Tibial nerve (tissue), 4 donors: ENCODE results near the gene SIPA1.

ENCODE experiments used
- EP300 ChIP-seq, 2 donors: sonication (generic); formaldehyde crosslinking; IDR thresholded peaks; one replicate each; pipeline ENCODE4 v1.6.1; 2017; ENCODE audit warnings: antibody characterized with exemption in 2 of 2, mild to moderate bottlenecking in 1 of 2
- POLR2A ChIP-seq, 2 donors: fragments of 450-650 bp; IDR thresholded peaks; one replicate each; pipeline ENCODE4 v1.6.1; 2017; ENCODE audit warnings: antibody characterized with exemption in 2 of 2, mild to moderate bottlenecking in 2 of 2, moderate library complexity in 2 of 2
- TF ChIP-seq, protein P1 (sequence below), 5 experiments: fragments of 200-600 bp in 3 of 5; fragments of 450-650 bp in 2 of 5; sonication (generic) in 3 of 5; IDR thresholded peaks; one replicate each; pipeline ENCODE4 v1.5.1; 2016 to 2019; ENCODE audit warnings: antibody characterized with exemption in 5 of 5, mild to moderate bottlenecking in 3 of 5, moderate library complexity in 2 of 5

DNA sequence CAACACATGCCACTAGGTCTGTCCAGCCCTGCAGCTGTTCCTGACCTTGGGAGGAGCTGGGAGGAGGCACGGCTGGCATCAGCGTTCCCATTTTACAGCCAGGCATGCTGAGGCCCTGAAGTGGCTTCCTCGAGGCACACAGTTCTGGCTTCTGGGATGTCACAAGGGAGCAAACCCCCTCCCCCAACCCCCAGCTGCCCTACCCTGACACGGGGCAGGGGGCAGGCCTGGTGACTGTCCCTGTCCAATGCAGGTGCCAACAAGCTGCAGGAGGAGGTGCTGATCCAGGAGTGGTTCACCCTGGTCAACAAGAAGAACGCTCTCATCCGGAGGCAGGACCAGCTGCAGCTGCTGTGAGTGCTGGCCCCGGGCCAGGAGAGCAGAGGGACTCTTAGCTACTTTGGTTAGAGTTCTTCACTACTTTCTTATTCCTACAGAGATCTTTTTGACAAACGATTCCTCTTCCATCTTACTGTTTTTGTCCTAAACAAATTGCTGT, 47.6 kb upstream of the SIPA1 start:
- TF ChIP-seq POLR2A (IDR thresholded peaks at IDR 0.05) (no peak), EP300 (IDR thresholded peaks at IDR 0.05) (no peak)
- TF ChIP-seq, protein P1, sequence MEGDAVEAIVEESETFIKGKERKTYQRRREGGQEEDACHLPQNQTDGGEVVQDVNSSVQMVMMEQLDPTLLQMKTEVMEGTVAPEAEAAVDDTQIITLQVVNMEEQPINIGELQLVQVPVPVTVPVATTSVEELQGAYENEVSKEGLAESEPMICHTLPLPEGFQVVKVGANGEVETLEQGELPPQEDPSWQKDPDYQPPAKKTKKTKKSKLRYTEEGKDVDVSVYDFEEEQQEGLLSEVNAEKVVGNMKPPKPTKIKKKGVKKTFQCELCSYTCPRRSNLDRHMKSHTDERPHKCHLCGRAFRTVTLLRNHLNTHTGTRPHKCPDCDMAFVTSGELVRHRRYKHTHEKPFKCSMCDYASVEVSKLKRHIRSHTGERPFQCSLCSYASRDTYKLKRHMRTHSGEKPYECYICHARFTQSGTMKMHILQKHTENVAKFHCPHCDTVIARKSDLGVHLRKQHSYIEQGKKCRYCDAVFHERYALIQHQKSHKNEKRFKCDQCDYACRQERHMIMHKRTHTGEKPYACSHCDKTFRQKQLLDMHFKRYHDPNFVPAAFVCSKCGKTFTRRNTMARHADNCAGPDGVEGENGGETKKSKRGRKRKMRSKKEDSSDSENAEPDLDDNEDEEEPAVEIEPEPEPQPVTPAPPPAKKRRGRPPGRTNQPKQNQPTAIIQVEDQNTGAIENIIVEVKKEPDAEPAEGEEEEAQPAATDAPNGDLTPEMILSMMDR (IDR thresholded peaks at IDR 0.05) = no peak
